HG02623 (cell line): ENCODE data around the gene NCAM2.

Experiments
- ATAC-seq: cut with Tn5 transposase; IDR thresholded peaks from one replicate; pipeline ENCODE4 v1.9.1; 2021; ENCODE audit warnings: moderate library complexity; ENCODE audit not compliant: unreplicated experiment

The NCAM2 gene

GRCh38 chr21:20997636-20998455 is at the start of gene NCAM2:
NCAM2 (plus strand) TSS chr21:20998409.
- ATAC-seq, result peak; percentile 56

- no peak for ATAC-seq
Measured at GRCh38 chr21:20949884-20950283, 48.3 kb upstream of the NCAM2 start.

- ATAC-seq, result no peak
Measured at GRCh38 chr21:20965816-20966215, 32.4 kb upstream of the NCAM2 start.

GRCh38 chr21:20968391-20968790 is 29.8 kb upstream of the NCAM2 start:
- ATAC-seq, result no peak

GRCh38 chr21:20970691-20971090 is 27.5 kb upstream of the NCAM2 start:
- ATAC-seq, result no peak

- ATAC-seq, result peak; percentile 72
Measured at GRCh38 chr21:20971296-20971921, 26.8 kb upstream of the NCAM2 start.

GRCh38 chr21:20994790-20995189 is 3.4 kb upstream of the NCAM2 start:
- no peak for ATAC-seq

- no peak for ATAC-seq
Measured at GRCh38 chr21:20996421-20997310, 1.5 kb upstream of the NCAM2 start.

GRCh38 chr21:20997311-20997635 is 936 bp upstream of the NCAM2 start:
- ATAC-seq, result no peak

- ATAC-seq, result peak; percentile 24
Measured at GRCh38 chr21:20998456-20998789, 214 bp downstream of the NCAM2 start.

GRCh38 chr21:20998886-20999285 is 677 bp downstream of the NCAM2 start:
- ATAC-seq, result no peak

- ATAC-seq, result peak; percentile 37
Measured at GRCh38 chr21:20999659-21000058, 1.4 kb downstream of the NCAM2 start.

GRCh38 chr21:21000591-21001175 is 2.5 kb downstream of the NCAM2 start:
- no peak for ATAC-seq

GRCh38 chr21:21001591-21002100 is 3.4 kb downstream of the NCAM2 start:
- ATAC-seq, result no peak

- no peak for ATAC-seq
Measured at GRCh38 chr21:21002153-21002552, 3.9 kb downstream of the NCAM2 start.

GRCh38 chr21:21003701-21004100 is 5.5 kb downstream of the NCAM2 start:
- ATAC-seq, result no peak

GRCh38 chr21:21007606-21008005 is 9.4 kb downstream of the NCAM2 start:
- ATAC-seq, result no peak

GRCh38 chr21:21010228-21010627 is 12.0 kb downstream of the NCAM2 start:
- no peak for ATAC-seq

GRCh38 chr21:21010698-21011097 is 12.5 kb downstream of the NCAM2 start:
- no peak for ATAC-seq

- ATAC-seq, result no peak
Measured at GRCh38 chr21:21018821-21019220, 20.6 kb downstream of the NCAM2 start.

GRCh38 chr21:21019681-21020080 is 21.5 kb downstream of the NCAM2 start:
- no peak for ATAC-seq
